C4-2B (cell line): ENCODE measurements around the gene PEX5L.

Experiments used
- H3K27ac ChIP-seq: fragments of 450-650 bp; 2 replicates; pipeline ENCODE4 v1.5.1; 2017
- ZFX ChIP-seq: fragments of 450-650 bp; IDR thresholded peaks from 2 replicates; pipeline ENCODE4 v1.6.1; 2017
- TF ChIP-seq, protein P1 (sequence below): fragments of 450-650 bp; conservative IDR thresholded peaks from 2 replicates; pipeline ENCODE4 v1.5.1; 2017; ENCODE audit warnings: mild to moderate bottlenecking

The PEX5L gene

DNA sequence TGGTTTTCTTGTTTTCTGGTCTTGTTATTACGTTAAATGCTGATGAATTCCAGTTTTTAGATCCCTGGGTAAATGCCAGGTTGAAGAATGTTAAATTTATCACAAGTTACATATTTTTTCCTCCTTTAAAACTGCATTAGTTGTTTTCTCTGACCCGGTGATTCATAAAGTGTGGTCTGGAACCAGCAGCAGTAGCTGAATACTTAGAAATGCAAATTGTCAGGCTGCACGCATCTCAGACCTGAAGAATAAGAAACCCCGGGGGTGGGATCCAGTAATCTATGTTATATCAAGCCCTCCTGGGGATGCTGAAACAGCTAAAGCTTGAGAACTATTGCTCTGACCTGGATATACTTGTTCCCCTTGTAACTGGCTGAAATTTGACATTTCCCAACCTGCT lies 69.1 kb downstream of the PEX5L start:
- H3K27ac ChIP-seq: no peak overlapping the region
- TF ChIP-seq, protein P1, sequence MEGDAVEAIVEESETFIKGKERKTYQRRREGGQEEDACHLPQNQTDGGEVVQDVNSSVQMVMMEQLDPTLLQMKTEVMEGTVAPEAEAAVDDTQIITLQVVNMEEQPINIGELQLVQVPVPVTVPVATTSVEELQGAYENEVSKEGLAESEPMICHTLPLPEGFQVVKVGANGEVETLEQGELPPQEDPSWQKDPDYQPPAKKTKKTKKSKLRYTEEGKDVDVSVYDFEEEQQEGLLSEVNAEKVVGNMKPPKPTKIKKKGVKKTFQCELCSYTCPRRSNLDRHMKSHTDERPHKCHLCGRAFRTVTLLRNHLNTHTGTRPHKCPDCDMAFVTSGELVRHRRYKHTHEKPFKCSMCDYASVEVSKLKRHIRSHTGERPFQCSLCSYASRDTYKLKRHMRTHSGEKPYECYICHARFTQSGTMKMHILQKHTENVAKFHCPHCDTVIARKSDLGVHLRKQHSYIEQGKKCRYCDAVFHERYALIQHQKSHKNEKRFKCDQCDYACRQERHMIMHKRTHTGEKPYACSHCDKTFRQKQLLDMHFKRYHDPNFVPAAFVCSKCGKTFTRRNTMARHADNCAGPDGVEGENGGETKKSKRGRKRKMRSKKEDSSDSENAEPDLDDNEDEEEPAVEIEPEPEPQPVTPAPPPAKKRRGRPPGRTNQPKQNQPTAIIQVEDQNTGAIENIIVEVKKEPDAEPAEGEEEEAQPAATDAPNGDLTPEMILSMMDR: no peak
- no peak for TF ChIP-seq ZFX

- no peak overlapping the region for H3K27ac ChIP-seq
- TF ChIP-seq, protein P1: no peak
Observed at GRCh38 chr3:179964890-179965289, 71.8 kb downstream of the PEX5L start.

- H3K27ac ChIP-seq: no peak overlapping the region
- TF ChIP-seq, protein P1: no peak
- no peak for TF ChIP-seq ZFX
Observed at GRCh38 chr3:179962629-179963387, 73.9 kb downstream of the PEX5L start.

DNA sequence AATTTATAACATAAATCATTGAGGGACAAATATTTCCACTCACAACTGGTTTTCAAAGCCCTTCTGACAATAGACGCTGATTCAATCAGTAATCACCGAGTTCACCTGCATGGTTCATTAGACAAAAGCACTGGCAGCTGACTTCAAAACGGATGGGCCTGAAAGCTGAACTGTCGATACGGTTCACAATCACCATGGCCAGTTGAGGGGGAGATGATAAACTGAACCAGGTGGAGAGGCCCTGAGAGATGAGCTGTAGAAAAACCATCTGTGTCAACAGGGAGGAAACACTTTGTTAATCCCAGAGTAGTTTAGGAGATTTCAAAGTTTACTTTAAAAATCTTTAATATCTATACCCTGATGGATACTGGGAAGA lies 75.0 kb downstream of the PEX5L start:
- no peak overlapping the region for H3K27ac ChIP-seq
- TF ChIP-seq ZFX: no peak
- TF ChIP-seq, protein P1: no peak

DNA sequence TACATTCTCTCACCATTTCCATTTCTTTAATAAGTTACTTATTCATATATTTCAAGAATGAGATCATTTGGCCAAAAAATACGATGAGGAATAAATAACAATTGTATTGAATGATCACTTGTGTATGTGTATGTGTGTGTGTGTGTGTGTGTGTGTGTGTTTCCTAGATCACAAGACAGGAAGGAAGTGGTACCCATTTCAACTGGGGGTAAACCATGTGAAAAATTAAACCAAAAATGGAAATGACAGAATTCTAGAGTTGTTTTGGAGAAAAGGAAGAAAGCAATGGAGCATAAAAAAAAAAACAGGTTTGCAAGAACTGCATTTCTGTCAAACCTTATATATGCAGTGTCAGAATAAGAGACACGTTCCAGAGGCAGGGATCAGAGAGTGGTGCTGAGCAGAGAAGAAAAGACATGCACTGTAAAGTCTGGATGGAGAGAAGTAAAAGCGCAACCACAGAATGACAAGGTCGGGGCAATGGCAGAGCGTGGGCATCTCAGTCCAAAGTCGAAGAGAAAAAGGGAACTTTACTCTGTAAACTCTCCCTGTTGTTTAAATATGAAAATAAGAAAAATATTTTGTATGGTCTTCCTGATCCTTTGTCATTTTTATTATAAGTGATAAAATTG lies 75.5 kb downstream of the PEX5L start:
- H3K27ac ChIP-seq: no peak overlapping the region

DNA sequence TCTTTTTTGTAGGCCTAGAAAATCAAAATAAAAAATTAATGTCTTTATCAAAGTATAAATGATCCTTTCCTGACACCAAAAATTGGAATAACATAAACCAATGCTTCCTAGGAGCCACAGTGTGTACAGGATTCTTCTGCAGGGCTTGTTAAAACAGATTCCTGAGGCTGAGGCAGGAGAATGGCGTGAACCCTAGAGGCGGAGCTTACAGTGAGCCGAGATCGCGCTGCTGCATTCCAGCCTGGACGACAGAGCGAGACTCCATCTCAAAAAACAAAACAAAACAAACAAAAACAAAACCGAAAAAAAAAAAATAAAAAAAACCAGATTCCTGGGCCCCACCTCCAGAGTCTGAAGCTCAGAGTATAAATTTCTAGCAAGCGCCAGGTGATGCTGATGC lies 78.0 kb downstream of the PEX5L start:
- H3K27ac ChIP-seq: no peak overlapping the region
- TF ChIP-seq, protein P1: no peak
- TF ChIP-seq ZFX: no peak

More for the DNA sequence above, 75.5 kb downstream of the PEX5L start:
- TF ChIP-seq, protein P1: no peak
- no peak for TF ChIP-seq ZFX

DNA sequence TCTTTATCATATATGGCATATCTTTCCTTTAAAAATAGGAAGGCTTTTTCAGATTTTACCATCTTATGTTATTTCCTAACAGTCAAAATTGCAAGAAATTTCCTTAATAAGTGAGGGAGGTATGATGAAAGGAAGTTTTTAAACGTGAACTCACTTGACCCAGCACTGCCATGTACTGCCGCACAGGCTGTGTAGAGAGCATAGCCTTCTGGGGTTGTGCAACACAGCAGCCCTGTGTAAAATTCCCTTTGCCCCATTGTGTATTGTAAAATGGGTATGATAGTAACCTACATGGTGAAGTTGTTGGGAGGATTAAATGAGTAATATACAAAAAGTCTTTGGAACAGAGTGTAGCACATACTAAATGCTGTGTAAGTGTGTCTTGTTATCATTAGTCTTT lies 78.6 kb downstream of the PEX5L start:
- TF ChIP-seq, protein P1: no peak
- TF ChIP-seq ZFX: no peak
- H3K27ac ChIP-seq: no peak overlapping the region
